GM10248 (cell line): ENCODE results near the gene TLX1.

ENCODE experiments used
- CTCF ChIA-PET: fragments of 300-600 bp; sonication (Branson Sonifier 250); formaldehyde crosslinking; extraction: SDS; loops from one replicate; lab custom pipeline; 2021; ENCODE audit warnings: antibody characterized with exemption; lab: Yijun Ruan, JAX
- POLR2A ChIA-PET: fragments of 350-650 bp; sonication (Branson Sonifier 250); formaldehyde crosslinking; extraction: SDS; loops from one replicate; lab custom pipeline; 2020; ENCODE audit warnings: antibody characterized with exemption; lab: Yijun Ruan, JAX
- DNase-seq: peaks from one replicate; pipeline ENCODE4 v3.0.0; 2012; ENCODE audit errors: extremely low spot score
- CTCF ChIP-seq: IDR thresholded peaks from 2 replicates; pipeline ENCODE4 v1.5.1; 2012; ENCODE audit warnings: mild to moderate bottlenecking, low read depth; ENCODE audit errors: extremely low read depth, missing control alignments, control extremely low read depth

Gene TLX1

DNA sequence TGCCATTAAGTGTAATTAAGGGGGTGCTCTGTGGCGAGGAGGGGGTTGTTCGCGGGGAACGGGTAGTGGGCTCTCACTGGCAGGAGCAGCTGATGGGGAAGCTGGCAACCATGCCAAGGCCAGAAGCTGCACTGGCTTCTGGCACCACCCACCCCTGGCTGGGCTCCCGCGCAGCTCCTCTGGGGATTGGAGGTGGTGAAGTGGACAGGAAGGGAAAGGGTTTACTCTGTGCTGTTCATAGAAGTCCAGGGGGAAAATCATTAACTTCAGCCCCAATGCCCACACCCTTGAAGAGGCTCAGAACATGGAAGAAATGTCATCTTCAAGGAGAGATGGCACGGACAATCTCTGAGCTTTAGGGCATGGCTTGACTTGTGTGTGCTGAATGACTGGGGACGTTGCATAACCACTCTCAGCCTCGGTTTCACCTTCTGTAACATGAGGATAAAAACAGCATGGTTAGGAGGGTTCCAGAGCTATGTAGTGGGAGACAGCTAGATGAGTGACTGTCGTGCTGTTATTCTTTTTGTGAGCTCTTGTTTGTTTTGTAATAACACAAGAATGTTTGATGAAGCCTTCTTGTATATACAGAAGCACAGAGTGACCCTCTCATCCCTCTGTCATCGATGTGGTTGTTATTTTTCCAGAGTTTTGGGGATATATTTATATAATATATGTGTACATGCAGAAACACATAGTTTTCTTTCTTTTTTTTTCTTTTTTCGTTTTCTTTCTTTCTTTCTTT, 39.4 kb upstream of the TLX1 start:
- ChIA-PET POLR2A (no interaction called here), CTCF (interaction anchor here (0.9 to 15.5 kb wide), 10 partner anchors 13 to 95 kb away, joined by 3 to 385 read pairs (median 4); no protein-coding TSS in a partner anchor)
- no peak for DNase-seq
- no peak for TF ChIP-seq CTCF

- no peak for TF ChIP-seq CTCF
- POLR2A ChIA-PET: no interaction called here
- no peak for DNase-seq
- CTCF ChIA-PET: interaction anchor here (0.8 to 15.5 kb wide), 9 partner anchors 12 to 121 kb away, joined by 3 to 385 read pairs (median 4); no protein-coding TSS in a partner anchor
These were observed 38.2 kb upstream of the TLX1 start for GRCh38 chr10:101092881-101093354.

- DNase-seq: no peak
- CTCF ChIA-PET: interaction anchor here (1.2 to 15.5 kb wide), 14 partner anchors 9 to 120 kb away, joined by 3 to 385 read pairs (median 11); no protein-coding TSS in a partner anchor
- POLR2A ChIA-PET: no interaction called here
- TF ChIP-seq CTCF: no peak
These were observed 36.8 kb upstream of the TLX1 start for GRCh38 chr10:101094121-101094879.

DNA sequence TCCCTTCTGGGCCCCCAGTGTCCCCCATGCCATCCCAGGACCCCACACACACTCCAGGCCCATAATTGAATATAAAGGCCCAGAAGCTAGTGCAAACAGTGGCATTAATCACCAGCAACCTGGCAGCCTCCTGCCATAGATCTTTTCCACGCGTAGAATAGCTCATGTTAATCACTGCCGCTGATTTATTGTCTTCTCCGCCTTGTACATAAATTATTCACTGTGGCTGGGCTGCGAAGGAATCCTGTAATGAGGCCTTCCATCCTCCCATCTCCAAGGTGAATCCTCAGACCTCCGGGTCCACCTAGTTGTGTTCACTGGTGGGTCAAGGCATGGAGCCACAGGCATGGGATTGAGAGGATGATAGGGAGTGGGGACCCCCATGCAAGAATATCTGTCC, 36.1 kb upstream of the TLX1 start:
- DNase-seq: no peak
- TF ChIP-seq CTCF: no peak
- POLR2A ChIA-PET: interaction anchor here (0.7 kb wide), 1 partner anchor 47 kb away, joined by 3 read pairs; no protein-coding TSS in a partner anchor
- CTCF ChIA-PET: interaction anchor here (1.0 to 15.5 kb wide), 36 partner anchors 10 to 650 kb away, joined by 3 to 385 read pairs (median 4); partner anchors contain the start of gene KAZALD1

DNA sequence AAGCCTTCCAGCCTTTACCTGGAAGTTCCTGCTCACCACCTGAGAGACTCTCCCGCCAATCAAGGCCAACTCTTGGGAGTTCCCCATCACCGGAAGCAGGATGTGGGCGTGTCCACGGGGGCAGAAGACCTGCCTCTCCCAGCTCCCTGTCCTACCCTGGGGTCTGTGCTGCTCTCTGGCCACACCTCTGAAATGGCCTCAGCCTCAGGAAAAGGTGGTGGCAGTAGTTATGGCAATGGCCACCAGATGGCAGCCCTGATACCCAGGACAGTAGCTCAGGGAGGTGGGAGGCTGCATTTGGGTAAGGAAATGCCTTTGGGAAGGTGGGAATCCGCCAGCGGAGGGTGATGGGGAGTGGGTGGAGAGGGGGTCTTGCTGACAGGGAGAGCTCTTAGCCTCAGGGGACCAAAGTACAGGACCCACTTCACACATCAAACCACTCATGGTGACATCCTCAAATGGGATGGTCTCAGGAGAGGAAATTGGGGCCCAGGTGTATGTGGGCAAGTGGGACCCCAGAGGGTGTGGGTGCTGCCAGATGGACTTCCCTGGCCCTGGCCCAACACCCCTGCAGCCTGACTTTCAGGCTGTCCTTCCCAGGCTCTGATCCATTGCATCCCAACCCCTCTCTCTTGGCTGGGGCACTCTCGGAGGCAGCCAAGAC, 35.4 kb upstream of the TLX1 start:
- peak; percentile 86 for DNase-seq
- CTCF ChIA-PET: interaction anchor here (0.9 to 15.5 kb wide), 40 partner anchors 9 to 650 kb away, joined by 3 to 385 read pairs (median 4); partner anchors contain the start of gene KAZALD1
- POLR2A ChIA-PET: interaction anchor here (0.7 kb wide), 1 partner anchor 47 kb away, joined by 3 read pairs; no protein-coding TSS in a partner anchor
- peak; percentile 84 for TF ChIP-seq CTCF
